GM19351 (cell line): ENCODE results near the gene VCP.

ENCODE experiments used
- ATAC-seq: cut with Tn5 transposase; IDR thresholded peaks from one replicate; pipeline ENCODE4 v1.9.1; 2021; ENCODE audit warnings: mild to moderate bottlenecking, moderate library complexity; ENCODE audit not compliant: unreplicated experiment

VCP gene

GRCh38 chr9:35072461-35073278, at the start of gene VCP:
Gene VCP (minus strand): TSS chr9:35072625. CDS start chr9:35072353, 272 bp downstream.
- peak; percentile 84 for ATAC-seq

- ATAC-seq: peak; percentile 48
Measured at GRCh38 chr9:35116898-35117551, 44.6 kb upstream of the VCP start.

- ATAC-seq: no peak
Measured at GRCh38 chr9:35116539-35116897, 44.1 kb upstream of the VCP start.

- peak; percentile 55 for ATAC-seq
Measured at GRCh38 chr9:35115680-35116538, 43.5 kb upstream of the VCP start, which contains the start of gene ATOSB. Gene ATOSB (minus strand): TSS chr9:35115862. CDS start chr9:35108274, 7,588 bp downstream.

- ATAC-seq: no peak
Measured at GRCh38 chr9:35114840-35115628, 42.6 kb upstream of the VCP start.

GRCh38 chr9:35114113-35114839, 41.9 kb upstream of the VCP start:
- ATAC-seq: no peak

- no peak for ATAC-seq
Measured at GRCh38 chr9:35112257-35113020, 40.0 kb upstream of the VCP start.

GRCh38 chr9:35111001-35111933, 38.8 kb upstream of the VCP start:
- peak; percentile 80 for ATAC-seq

GRCh38 chr9:35110327-35110761, 37.9 kb upstream of the VCP start:
- no peak for ATAC-seq

GRCh38 chr9:35108946-35109575, 36.6 kb upstream of the VCP start:
- ATAC-seq: no peak

GRCh38 chr9:35108461-35108860, 36.0 kb upstream of the VCP start:
- no peak for ATAC-seq

GRCh38 chr9:35107297-35108290, 35.2 kb upstream of the VCP start:
- no peak for ATAC-seq

GRCh38 chr9:35106343-35106730, 33.9 kb upstream of the VCP start:
- ATAC-seq: no peak

GRCh38 chr9:35105571-35106342, 33.3 kb upstream of the VCP start:
- no peak for ATAC-seq

- no peak for ATAC-seq
Measured at GRCh38 chr9:35105126-35105525, 32.7 kb upstream of the VCP start.

- no peak for ATAC-seq
Measured at GRCh38 chr9:35104586-35104985, 32.2 kb upstream of the VCP start.
